Islet of Langerhans (tissue), 1 donor: ENCODE results near the gene FIBCD1.

Experiments
- FAIRE-seq: peaks from one replicate; lab custom pipeline; 2011; peaks lifted over from hg19 to GRCh38; lab: Jason Lieb, UNC

FIBCD1 gene

GRCh38 chr9:130894546-130894945 lies 44.5 kb downstream of the FIBCD1 start:
- FAIRE-seq: no peak

- FAIRE-seq: no peak
Measured at GRCh38 chr9:130893341-130894101, 45.5 kb downstream of the FIBCD1 start.

- FAIRE-seq: no peak
Measured at GRCh38 chr9:130892477-130893304, 46.4 kb downstream of the FIBCD1 start.

GRCh38 chr9:130891688-130892476 lies 47.2 kb downstream of the FIBCD1 start:
- no peak for FAIRE-seq

GRCh38 chr9:130890870-130891687 lies 48.0 kb downstream of the FIBCD1 start:
- no peak for FAIRE-seq

DNA sequence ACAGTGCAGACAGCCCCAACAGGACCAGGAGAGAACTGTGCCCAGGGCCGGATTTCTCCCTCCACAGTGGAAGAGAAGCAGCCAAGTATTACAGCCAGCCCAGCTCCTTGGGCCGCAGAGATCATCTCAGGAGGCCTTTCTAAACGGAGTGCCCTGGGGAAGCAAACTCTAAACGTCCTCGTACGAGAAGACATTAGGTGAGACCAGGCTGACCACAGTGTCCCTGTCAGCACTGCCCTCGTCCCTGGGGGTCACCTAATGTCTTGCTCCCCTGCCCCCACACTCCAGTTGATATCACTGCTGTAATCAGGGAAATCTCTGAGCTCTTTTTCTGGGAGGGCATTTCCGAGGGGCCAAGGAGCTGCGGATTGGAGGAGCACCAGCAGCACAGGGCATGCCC lies 48.9 kb downstream of the FIBCD1 start:
- FAIRE-seq: no peak

GRCh38 chr9:130888146-130888885 lies 50.7 kb downstream of the FIBCD1 start:
- no peak for FAIRE-seq

GRCh38 chr9:130887494-130888144 lies 51.4 kb downstream of the FIBCD1 start:
- FAIRE-seq: no peak

- FAIRE-seq: no peak
Measured at GRCh38 chr9:130886981-130887380, 52.1 kb downstream of the FIBCD1 start.

GRCh38 chr9:130885484-130886375 lies 53.3 kb downstream of the FIBCD1 start:
- FAIRE-seq: no peak

- no peak for FAIRE-seq
Measured at GRCh38 chr9:130884542-130885483, 54.2 kb downstream of the FIBCD1 start.

DNA sequence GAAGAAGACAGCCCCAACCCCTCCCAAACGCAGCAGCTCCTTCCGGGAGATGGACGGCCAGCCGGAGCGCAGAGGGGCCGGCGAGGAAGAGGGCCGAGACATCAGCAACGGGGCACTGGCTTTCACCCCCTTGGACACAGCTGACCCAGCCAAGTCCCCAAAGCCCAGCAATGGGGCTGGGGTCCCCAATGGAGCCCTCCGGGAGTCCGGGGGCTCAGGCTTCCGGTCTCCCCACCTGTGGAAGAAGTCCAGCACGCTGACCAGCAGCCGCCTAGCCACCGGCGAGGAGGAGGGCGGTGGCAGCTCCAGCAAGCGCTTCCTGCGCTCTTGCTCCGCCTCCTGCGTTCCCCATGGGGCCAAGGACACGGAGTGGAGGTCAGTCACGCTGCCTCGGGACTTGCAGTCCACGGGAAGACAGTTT lies 54.9 kb downstream of the FIBCD1 start:
- FAIRE-seq: no peak

- no peak for FAIRE-seq
Measured at GRCh38 chr9:130883479-130883878, 55.6 kb downstream of the FIBCD1 start.

- no peak for FAIRE-seq
Measured at GRCh38 chr9:130882696-130883225, 56.3 kb downstream of the FIBCD1 start.

GRCh38 chr9:130881516-130881915 lies 57.5 kb downstream of the FIBCD1 start:
- FAIRE-seq: no peak

DNA sequence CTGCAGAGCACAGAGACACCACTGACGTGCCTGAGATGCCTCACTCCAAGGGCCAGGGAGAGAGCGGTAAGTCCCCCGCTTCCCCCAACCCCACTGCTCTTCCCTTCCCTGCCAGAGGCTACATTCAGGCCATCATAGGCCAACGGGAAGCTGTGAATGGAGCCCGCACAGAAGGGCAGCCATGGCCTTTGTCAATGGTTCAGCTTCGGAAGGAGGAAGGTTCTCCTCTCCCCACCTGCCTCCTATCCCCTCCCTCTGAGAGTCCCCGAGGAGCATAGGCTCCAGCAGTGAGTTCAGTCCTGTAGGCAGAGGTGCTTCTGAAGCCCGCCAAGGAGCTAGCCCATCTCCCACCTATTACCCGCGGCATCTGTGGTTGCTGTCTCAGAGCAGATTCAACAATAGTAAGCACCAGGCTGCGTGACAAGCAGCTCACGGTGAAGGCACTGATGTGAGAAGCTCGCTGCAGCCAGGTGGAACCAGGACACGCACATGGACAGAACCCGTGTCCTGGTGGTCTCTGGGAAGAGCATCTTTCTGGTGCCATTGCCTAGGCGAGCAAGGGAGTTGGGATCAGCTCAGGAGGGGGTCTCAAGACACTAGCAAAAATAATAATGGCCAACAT lies 58.3 kb downstream of the FIBCD1 start:
- FAIRE-seq: no peak

DNA sequence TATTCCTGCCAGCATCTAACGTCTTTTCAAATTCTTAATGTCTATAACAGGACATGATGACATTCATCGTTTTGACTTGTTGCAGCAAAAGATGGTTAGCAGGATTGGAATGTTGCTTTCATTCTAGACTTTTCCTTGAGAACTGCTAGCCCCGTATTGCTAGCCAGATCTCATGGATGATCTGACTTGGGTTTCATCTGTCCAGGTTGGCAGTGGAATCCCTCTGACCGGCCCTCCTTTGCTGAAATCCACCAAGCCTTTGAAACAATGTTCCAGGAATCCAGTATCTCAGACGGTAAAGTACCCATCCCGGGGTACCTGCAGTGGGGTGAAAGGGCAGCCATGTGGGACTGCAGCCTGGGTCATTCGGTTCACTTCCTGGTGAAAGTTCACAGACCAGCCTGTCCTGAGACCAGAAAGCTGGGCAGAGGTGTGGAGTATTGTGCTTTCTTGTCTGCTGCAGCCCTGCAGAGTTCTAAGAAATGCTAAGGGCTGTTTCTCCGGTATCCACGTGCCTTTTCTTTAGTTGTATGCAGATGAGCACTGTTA lies 59.1 kb downstream of the FIBCD1 start:
- no peak for FAIRE-seq
